HEK293 (cell line): Measurements from ENCODE around the gene LSP1.

Experiments used
- CTCF ChIP-seq: fragments of 450-650 bp; formaldehyde crosslinking; IDR thresholded peaks from 2 replicates; pipeline ENCODE4 v1.5.1; 2016; ENCODE audit warnings: missing biosample characterization, missing genetic modification characterization
- ZFP3 ChIP-seq: fragments of 450-650 bp; formaldehyde crosslinking; IDR thresholded peaks from 2 replicates; pipeline ENCODE4 v1.5.1; 2016; ENCODE audit warnings: low read depth, missing biosample characterization, missing genetic modification characterization

- no peak for TF ChIP-seq CTCF (tag by site-specific recombination)
- no peak for TF ChIP-seq ZFP3 (tag by site-specific recombination)
These were observed 14.8 kb upstream of the LSP1 start for GRCh38 chr11:1838077-1838425.
